Gastroesophageal sphincter (tissue), 3 donors: ENCODE data around the gene OR52E1.

ENCODE experiments used
- POLR2A ChIP-seq, 2 donors: fragments of 450-650 bp; IDR thresholded peaks; one replicate each; pipeline ENCODE4 v1.6.1; 2017; ENCODE audit warnings: antibody characterized with exemption in 2 of 2, mild to moderate bottlenecking in 2 of 2, moderate library complexity in 1 of 2
- TF ChIP-seq, protein P1 (sequence below), 4 experiments: fragments of 200-600 bp in 2 of 4; fragments of 450-650 bp in 2 of 4; sonication (generic) in 1 of 4; IDR thresholded peaks; one replicate each; pipeline ENCODE4 v1.5.1; 2017 to 2019; ENCODE audit warnings: antibody characterized with exemption in 4 of 4, mild to moderate bottlenecking in 2 of 4, moderate library complexity in 2 of 4

DNA sequence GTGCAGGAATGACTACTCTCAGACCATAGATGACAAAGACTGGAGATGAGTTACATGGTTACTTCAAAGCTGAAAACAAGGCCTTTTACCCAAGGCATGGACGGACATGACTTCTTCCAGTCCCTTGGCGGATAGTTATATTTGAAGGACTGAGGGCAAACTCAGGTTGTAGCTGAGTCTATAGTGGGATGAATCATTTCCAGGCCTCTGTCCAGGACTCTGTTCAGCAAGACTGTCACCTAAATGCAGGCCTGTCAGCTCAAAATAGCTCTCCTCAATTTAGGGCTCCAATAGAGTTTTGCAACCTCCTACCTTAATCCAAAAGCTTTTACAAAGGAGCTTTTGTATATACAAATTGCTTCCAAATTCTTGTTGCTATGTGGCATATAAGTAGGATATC lies 47.4 kb upstream of the OR52E1 start:
- no peak for TF ChIP-seq POLR2A (IDR thresholded peaks at IDR 0.05)
- TF ChIP-seq, protein P1, sequence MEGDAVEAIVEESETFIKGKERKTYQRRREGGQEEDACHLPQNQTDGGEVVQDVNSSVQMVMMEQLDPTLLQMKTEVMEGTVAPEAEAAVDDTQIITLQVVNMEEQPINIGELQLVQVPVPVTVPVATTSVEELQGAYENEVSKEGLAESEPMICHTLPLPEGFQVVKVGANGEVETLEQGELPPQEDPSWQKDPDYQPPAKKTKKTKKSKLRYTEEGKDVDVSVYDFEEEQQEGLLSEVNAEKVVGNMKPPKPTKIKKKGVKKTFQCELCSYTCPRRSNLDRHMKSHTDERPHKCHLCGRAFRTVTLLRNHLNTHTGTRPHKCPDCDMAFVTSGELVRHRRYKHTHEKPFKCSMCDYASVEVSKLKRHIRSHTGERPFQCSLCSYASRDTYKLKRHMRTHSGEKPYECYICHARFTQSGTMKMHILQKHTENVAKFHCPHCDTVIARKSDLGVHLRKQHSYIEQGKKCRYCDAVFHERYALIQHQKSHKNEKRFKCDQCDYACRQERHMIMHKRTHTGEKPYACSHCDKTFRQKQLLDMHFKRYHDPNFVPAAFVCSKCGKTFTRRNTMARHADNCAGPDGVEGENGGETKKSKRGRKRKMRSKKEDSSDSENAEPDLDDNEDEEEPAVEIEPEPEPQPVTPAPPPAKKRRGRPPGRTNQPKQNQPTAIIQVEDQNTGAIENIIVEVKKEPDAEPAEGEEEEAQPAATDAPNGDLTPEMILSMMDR (IDR thresholded peaks at IDR 0.05): no peak
